ENCODE results near the gene RPTOR. TPM values are rescaled to one million over a fixed set of nuclear protein-coding genes. Genes with fewer than 3 reads are reported as not detected.
A peak's percentile ranks its signal among the peaks of the same experiment; 100 is the strongest.

The RPTOR gene
- total RNA-seq, 6 donors from 2014 or later: 26.8 to 109 (median 36.8) TPM

- WGBS, 2 donors: 83 to 89% methylated on average over 15 to 16 of the region's 21 CpGs
- TF ChIP-seq CTCF (IDR thresholded peaks at IDR 0.05) (no peak), POLR2A (IDR thresholded peaks at IDR 0.05) (no peak), EP300 (IDR thresholded peaks at IDR 0.05) (no peak), POLR2AphosphoS5 (IDR thresholded peaks at IDR 0.05) (no peak)
- Histone ChIP-seq H3K36me3 (peaks cover 0 to 57% (median 21%) of the 10 kb centered on the region in 4 donors), H3K27me3 (no peaks in the 10 kb centered on the region), H3K9me3 (no peaks in the 10 kb centered on the region), H3K4me1 (no peaks in the 10 kb centered on the region), H3K4me3 (no peak overlapping the region), H3K27ac (no peak overlapping the region)
- DNase-seq (no peak), ATAC-seq (ENCODE audit: low FRiP score in 2 of 2) (no peak)
Observed at GRCh38 chr17:80913928-80914821, 369.5 kb downstream of the RPTOR start.

- no peaks in the 10 kb centered on the region for H3K4me1 ChIP-seq
- DNase-seq (peak in 1 of 2 donors; percentile 53), ATAC-seq (ENCODE audit: low FRiP score in 2 of 2) (no peak)
- H3K27ac ChIP-seq: no peak overlapping the region
- WGBS, 2 donors: 85 to 97% methylated on average over 5 to 8 of the region's 8 CpGs
- no peaks in the 10 kb centered on the region for H3K27me3 ChIP-seq
- peaks cover 0 to 43% (median 19%) of the 10 kb centered on the region in 4 donors for H3K36me3 ChIP-seq
- no peak for TF ChIP-seq CTCF (IDR thresholded peaks at IDR 0.05)
- no peak for TF ChIP-seq EP300 (IDR thresholded peaks at IDR 0.05)
- no peak for TF ChIP-seq POLR2A (IDR thresholded peaks at IDR 0.05)
- no peak for TF ChIP-seq POLR2AphosphoS5 (IDR thresholded peaks at IDR 0.05)
- H3K4me3 ChIP-seq: no peak overlapping the region
- H3K9me3 ChIP-seq: no peaks in the 10 kb centered on the region
Observed at GRCh38 chr17:80916246-80916645, 371.6 kb downstream of the RPTOR start.

GRCh38 chr17:80917716-80918560, 373.3 kb downstream of the RPTOR start:
- Histone ChIP-seq H3K27me3 (no peaks in the 10 kb centered on the region), H3K27ac (no peak overlapping the region), H3K36me3 (peaks cover 0 to 37% (median 19%) of the 10 kb centered on the region in 4 donors), H3K9me3 (no peaks in the 10 kb centered on the region), H3K4me3 (no peak overlapping the region), H3K4me1 (no peaks in the 10 kb centered on the region)
- ATAC-seq (ENCODE audit: low FRiP score in 2 of 2): no peak
- DNase-seq: peak in 1 of 2 donors; percentile 56
- no peak for TF ChIP-seq POLR2A (IDR thresholded peaks at IDR 0.05)
- no peak for TF ChIP-seq EP300 (IDR thresholded peaks at IDR 0.05)
- TF ChIP-seq POLR2AphosphoS5 (IDR thresholded peaks at IDR 0.05): no peak
- TF ChIP-seq CTCF (IDR thresholded peaks at IDR 0.05): no peak
- WGBS, 2 donors: 93 to 94% methylated on average over 17 to 26 of the region's 33 CpGs

- Histone ChIP-seq H3K9me3 (no peaks in the 10 kb centered on the region), H3K4me1 (no peaks in the 10 kb centered on the region), H3K4me3 (no peak overlapping the region), H3K36me3 (peaks cover 0 to 45% (median 21%) of the 10 kb centered on the region in 4 donors), H3K27me3 (no peaks in the 10 kb centered on the region), H3K27ac (no peak overlapping the region)
- ATAC-seq (ENCODE audit: low FRiP score in 2 of 2) (no peak), DNase-seq (peak in 1 of 2 donors; percentile 15)
- TF ChIP-seq POLR2AphosphoS5 (IDR thresholded peaks at IDR 0.05) (no peak), CTCF (IDR thresholded peaks at IDR 0.05) (no peak), EP300 (IDR thresholded peaks at IDR 0.05) (no peak), POLR2A (IDR thresholded peaks at IDR 0.05) (no peak)
- 86 to 89% methylated on average over 12 to 15 of the region's 15 CpGs for WGBS, 2 donors
Observed at GRCh38 chr17:80918731-80919130, 374.1 kb downstream of the RPTOR start.

All from upper lobe of left lung (tissue), 6 donors.